Heart left ventricle (tissue), 13 donors: ENCODE data around the gene PDIK1L.

Experiments
- POLR2A ChIP-seq, 2 donors: fragments of 450-650 bp; IDR thresholded peaks; one replicate each; pipeline ENCODE4 v1.6.1; 2017; ENCODE audit warnings: antibody characterized with exemption in 2 of 2, mild to moderate bottlenecking in 2 of 2, moderate library complexity in 2 of 2
- TF ChIP-seq, protein P1 (sequence below), 12 donors: fragments of 200-600 bp; sonication (generic) in 4 of 12; IDR thresholded peaks; one replicate each; pipeline versions ENCODE4 v1.5.0 to v1.8.0; 2018 to 2022; ENCODE audit warnings: antibody characterized with exemption in 12 of 12, mild to moderate bottlenecking in 5 of 12
- donor health status: ischemic (EF 13 %, LVEDD 7.1; RV severe dilation, severe dysfunction).
- donor health status: DM: no; HTN: yes; CAD: no.
- donor health status: DM: no; HTN: no; CAD: no.
- donor health status: ischemic (EF 25% LVEDD 6.9; RV normal size, moderate dysfunction).
- donor health status: ischemic (EF 25% LVEDD 5.7; RV mildly dilated, moderate dysfunction).
- donor health status: ischemic (EF 35%, LVEDD 5.7; RV mildly dilated, moderate dysfunction).
- donor health status: nonischemic (EF 11% LVEDD 7.7; RV severe dilation, severe dysfunction).
- donor health status: DM: yes; HTN: yes; CAD: no.
- donor health status: PGD.
- donor health status: ischemic (EF 29% LVEDD 5.4; RV normal size, mild dysfunction).
- donor health status: nonischemic (EF 23%, LVEDD 6.1; RV moderate dilation, normal function).

DNA sequence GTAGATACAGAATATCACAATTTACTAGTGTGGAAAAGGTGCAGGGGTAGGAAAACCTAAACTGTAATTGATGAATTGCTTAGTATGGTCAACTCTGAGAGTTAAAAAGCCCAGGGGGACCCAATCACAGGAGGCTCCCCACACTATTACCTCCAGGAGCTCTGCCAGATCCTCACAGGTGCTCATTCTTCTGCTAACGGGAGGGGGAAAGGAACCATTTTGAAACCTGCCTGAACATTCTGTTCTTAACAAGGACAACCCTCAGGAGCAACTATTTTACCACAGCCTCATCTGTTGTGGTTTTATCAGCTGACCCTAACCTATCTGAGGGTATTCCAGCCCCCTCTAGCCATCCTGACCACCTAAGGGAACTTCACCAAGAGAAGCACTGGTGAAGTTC, 19.1 kb downstream of the PDIK1L start:
- TF ChIP-seq, protein P1, sequence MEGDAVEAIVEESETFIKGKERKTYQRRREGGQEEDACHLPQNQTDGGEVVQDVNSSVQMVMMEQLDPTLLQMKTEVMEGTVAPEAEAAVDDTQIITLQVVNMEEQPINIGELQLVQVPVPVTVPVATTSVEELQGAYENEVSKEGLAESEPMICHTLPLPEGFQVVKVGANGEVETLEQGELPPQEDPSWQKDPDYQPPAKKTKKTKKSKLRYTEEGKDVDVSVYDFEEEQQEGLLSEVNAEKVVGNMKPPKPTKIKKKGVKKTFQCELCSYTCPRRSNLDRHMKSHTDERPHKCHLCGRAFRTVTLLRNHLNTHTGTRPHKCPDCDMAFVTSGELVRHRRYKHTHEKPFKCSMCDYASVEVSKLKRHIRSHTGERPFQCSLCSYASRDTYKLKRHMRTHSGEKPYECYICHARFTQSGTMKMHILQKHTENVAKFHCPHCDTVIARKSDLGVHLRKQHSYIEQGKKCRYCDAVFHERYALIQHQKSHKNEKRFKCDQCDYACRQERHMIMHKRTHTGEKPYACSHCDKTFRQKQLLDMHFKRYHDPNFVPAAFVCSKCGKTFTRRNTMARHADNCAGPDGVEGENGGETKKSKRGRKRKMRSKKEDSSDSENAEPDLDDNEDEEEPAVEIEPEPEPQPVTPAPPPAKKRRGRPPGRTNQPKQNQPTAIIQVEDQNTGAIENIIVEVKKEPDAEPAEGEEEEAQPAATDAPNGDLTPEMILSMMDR (IDR thresholded peaks at IDR 0.05) = no peak
- TF ChIP-seq POLR2A (IDR thresholded peaks at IDR 0.05) = no peak
